ENCODE results near the gene TRIML2. TPM values are rescaled to one million over a fixed set of nuclear protein-coding genes. Genes with fewer than 3 reads are reported as not detected.

Gene TRIML2
- total RNA-seq, 1 experiment from 2014 or later: 102 TPM

DNA sequence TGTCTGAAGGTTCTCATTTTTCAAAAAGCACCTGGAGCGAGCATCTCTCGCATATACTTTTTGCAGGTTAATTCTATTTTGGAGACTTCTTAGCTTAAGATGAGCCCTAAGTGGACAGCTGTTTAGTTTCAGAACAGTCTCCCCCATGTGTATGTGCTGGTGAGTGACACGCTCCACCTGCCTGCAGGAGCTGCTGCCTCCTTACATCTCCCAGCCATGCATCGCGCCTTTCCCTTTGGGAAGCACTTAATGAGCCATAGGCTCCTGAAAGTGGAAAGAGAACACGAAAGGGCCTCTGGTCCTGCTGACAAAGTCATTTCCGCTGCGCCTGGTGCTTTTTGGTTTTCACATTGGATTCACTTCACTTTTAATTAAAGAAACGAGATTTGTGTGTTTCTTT, 56.1 kb downstream of the TRIML2 start:
- Histone ChIP-seq H3K4ac (ENCODE audit: low read depth, low read length) (no peak overlapping the region), H3K23me2 (ENCODE audit: insufficient read length, low read depth, low read length, poor library complexity, severe bottlenecking) (no peaks in the 10 kb centered on the region), H3K79me2 (ENCODE audit: insufficient read depth, low read length) (no peaks in the 10 kb centered on the region), H4K8ac (replicated peaks; ENCODE audit: insufficient read length, low read depth, low read length) (no peak overlapping the region), H4K5ac (ENCODE audit: insufficient read length, low read depth, low read length) (no peak overlapping the region), H3K27me3 (ENCODE audit: insufficient read depth, low read length) (no peaks in the 10 kb centered on the region), H2BK20ac (ENCODE audit: low read depth, low read length, poor library complexity, severe bottlenecking) (no peak overlapping the region), H3K23ac (ENCODE audit: insufficient read length, low read depth, low read length) (no peak overlapping the region), H2AK5ac (ENCODE audit: insufficient read length, low read length) (no peak overlapping the region), H3K18ac (ENCODE audit: insufficient read length, low read depth, low read length) (no peak overlapping the region), H3K9ac (ENCODE audit: extremely low read depth, insufficient read length, low read length) (no peak overlapping the region), H3K14ac (ENCODE audit: insufficient read depth, low read length) (no peak overlapping the region), H2BK120ac (ENCODE audit: low read depth, low read length, poor library complexity, severe bottlenecking) (no peak overlapping the region), H2BK5ac (ENCODE audit: insufficient read length, low read length) (no peak overlapping the region), H2BK15ac (ENCODE audit: low read depth, low read length) (no peak overlapping the region), H3T11ph (ENCODE audit: low read length) (no peak overlapping the region), H2AFZ (ENCODE audit: low read length) (no peak overlapping the region), H3K4me1 (ENCODE audit: insufficient read depth, low read length) (no peaks in the 10 kb centered on the region), H3K79me1 (ENCODE audit: insufficient read depth, low read depth, low read length, poor library complexity, severe bottlenecking) (no peaks in the 10 kb centered on the region), H2BK12ac (ENCODE audit: insufficient read length, low read depth, low read length) (no peak overlapping the region), H3K56ac (ENCODE audit: insufficient read length, low read depth, low read length) (no peak overlapping the region), H3K27ac (ENCODE audit: insufficient read length, low read depth, low read length) (no peak overlapping the region), H3K4me2 (ENCODE audit: insufficient read depth, insufficient read length, low read length) (no peak overlapping the region), H4K91ac (ENCODE audit: insufficient read length, low read depth, low read length) (no peak overlapping the region), H3K9me3 (ENCODE audit: control insufficient read depth, low read depth, low read length) (no peaks in the 10 kb centered on the region), H4K20me1 (ENCODE audit: control insufficient read depth, insufficient read depth, insufficient read length) (no peaks in the 10 kb centered on the region)
- WGBS (ENCODE audit: extremely low coverage, insufficient read length, low lambda C conversion rate): no CpG with 5 or more reads among the region's 9 CpGs
- DNase-seq: no peak
- Mint-ChIP-seq H3K27me3 (ENCODE audit: low read depth) (no peaks in the 10 kb centered on the region; the same call in 1 of the 2 replicates), H3K27ac (no peak overlapping the region), H3K4me3 (no peak overlapping the region), H3K9me3 (no peaks in the 10 kb centered on the region), H3K4me1 (peaks cover 3 to 12% of the 10 kb centered on the region in 2 experiments; a peak in 1 of 4 replicates), H3K36me3 (ENCODE audit: insufficient read depth in 1 of 3, low read depth in 3 of 3) (no peaks in the 10 kb centered on the region)
- TF ChIP-seq, protein P1, sequence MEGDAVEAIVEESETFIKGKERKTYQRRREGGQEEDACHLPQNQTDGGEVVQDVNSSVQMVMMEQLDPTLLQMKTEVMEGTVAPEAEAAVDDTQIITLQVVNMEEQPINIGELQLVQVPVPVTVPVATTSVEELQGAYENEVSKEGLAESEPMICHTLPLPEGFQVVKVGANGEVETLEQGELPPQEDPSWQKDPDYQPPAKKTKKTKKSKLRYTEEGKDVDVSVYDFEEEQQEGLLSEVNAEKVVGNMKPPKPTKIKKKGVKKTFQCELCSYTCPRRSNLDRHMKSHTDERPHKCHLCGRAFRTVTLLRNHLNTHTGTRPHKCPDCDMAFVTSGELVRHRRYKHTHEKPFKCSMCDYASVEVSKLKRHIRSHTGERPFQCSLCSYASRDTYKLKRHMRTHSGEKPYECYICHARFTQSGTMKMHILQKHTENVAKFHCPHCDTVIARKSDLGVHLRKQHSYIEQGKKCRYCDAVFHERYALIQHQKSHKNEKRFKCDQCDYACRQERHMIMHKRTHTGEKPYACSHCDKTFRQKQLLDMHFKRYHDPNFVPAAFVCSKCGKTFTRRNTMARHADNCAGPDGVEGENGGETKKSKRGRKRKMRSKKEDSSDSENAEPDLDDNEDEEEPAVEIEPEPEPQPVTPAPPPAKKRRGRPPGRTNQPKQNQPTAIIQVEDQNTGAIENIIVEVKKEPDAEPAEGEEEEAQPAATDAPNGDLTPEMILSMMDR (conservative IDR thresholded peaks at IDR 0.05): peak; percentile 27; the same call in 2 of the 3 replicates
